Right lobe of liver (tissue), 4 donors: Measurements from ENCODE around the gene POMT2.

Experiments
- POLR2A ChIP-seq: fragments of 450-650 bp; IDR thresholded peaks from one replicate; pipeline ENCODE4 v1.6.1; 2017; ENCODE audit warnings: antibody characterized with exemption, mild to moderate bottlenecking
- TF ChIP-seq, protein P1 (sequence below), 4 donors: fragments of 200-600 bp in 3 of 4; fragments of 450-650 bp in 1 of 4; IDR thresholded peaks; one replicate each; pipeline versions ENCODE4 v1.5.1 to v1.8.0; 2016 to 2022; ENCODE audit warnings: antibody characterized with exemption in 4 of 4, mild to moderate bottlenecking in 2 of 4
- donor health status: DM: no; HTN: no; CAD: no.
- donor health status: DM: no; HTN: no; CAD: no.
- donor health status: DM: no; HTN: yes; CAD: no.

DNA sequence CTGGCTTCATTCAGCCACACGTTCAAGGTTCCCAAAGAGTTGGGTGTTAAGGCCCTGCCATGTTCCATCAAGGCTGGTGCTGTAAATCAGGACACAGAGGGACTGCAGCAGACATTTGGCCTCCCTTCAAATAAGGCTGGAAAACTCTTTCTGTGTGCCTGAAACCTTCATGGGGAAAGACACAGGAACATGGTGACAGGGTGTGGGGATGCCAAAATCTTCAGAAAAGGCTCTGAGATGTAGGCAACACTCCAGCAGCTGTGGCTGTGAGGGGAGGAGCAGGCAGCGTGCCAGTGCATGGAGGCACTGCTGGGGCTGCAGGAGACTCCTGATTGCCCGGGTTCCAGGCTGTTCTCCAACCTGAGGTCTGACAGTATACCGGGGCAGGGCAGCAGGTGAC is 15.0 kb downstream of the POMT2 start:
- TF ChIP-seq, protein P1, sequence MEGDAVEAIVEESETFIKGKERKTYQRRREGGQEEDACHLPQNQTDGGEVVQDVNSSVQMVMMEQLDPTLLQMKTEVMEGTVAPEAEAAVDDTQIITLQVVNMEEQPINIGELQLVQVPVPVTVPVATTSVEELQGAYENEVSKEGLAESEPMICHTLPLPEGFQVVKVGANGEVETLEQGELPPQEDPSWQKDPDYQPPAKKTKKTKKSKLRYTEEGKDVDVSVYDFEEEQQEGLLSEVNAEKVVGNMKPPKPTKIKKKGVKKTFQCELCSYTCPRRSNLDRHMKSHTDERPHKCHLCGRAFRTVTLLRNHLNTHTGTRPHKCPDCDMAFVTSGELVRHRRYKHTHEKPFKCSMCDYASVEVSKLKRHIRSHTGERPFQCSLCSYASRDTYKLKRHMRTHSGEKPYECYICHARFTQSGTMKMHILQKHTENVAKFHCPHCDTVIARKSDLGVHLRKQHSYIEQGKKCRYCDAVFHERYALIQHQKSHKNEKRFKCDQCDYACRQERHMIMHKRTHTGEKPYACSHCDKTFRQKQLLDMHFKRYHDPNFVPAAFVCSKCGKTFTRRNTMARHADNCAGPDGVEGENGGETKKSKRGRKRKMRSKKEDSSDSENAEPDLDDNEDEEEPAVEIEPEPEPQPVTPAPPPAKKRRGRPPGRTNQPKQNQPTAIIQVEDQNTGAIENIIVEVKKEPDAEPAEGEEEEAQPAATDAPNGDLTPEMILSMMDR (IDR thresholded peaks at IDR 0.05), result no peak
- no peak for TF ChIP-seq POLR2A
